DND-41 (cell line): ENCODE data around the gene NR4A1.

ENCODE experiments used
- ATAC-seq: fragments of 200-7000 bp; cut with Tn5 transposase; 3 replicates; pipeline ENCODE4 v1.9.1; 2021; ENCODE audit warnings: low read depth; ENCODE audit not compliant: insufficient read depth
- DNase-seq: peaks from one replicate; pipeline ENCODE4 v3.0.0-alpha.2; 2020
- H2AFZ ChIP-seq: 2 replicates; pipeline ENCODE4 v1.6.0; 2012; ENCODE audit warnings: low read depth, low read length
- H3K27ac ChIP-seq: 2 replicates; pipeline ENCODE4 v1.5.1; 2012; ENCODE audit warnings: low read length, inconsistent platforms
- H3K27me3 ChIP-seq: fragments of 200-600 bp; sonication (generic); 2 replicates; pipeline ENCODE4 v1.6.0; 2012; ENCODE audit warnings: low read length, mild to moderate bottlenecking, inconsistent platforms; ENCODE audit not compliant: insufficient read depth, poor library complexity
- H3K36me3 ChIP-seq: 2 replicates; pipeline ENCODE4 v1.5.1; 2012; ENCODE audit warnings: low read length, inconsistent platforms; ENCODE audit not compliant: insufficient read depth
- H3K4me1 ChIP-seq: 2 replicates; pipeline ENCODE4 v1.5.1; 2012; ENCODE audit warnings: mild to moderate bottlenecking, low read length; ENCODE audit not compliant: insufficient read depth
- H3K4me2 ChIP-seq: 2 replicates; pipeline ENCODE4 v1.6.0; 2012; ENCODE audit warnings: mild to moderate bottlenecking, moderate library complexity, low read length, inconsistent platforms; ENCODE audit not compliant: insufficient read depth
- H3K4me3 ChIP-seq, 2 experiments: fragments of 200-600 bp in 1 of 2; shearing (Covaris generic) in 1 of 2; 2 replicates each; pipeline ENCODE4 v1.5.1; 2012 to 2016; ENCODE audit warnings: inconsistent platforms in 2 of 2, low read length in 2 of 2, mild to moderate bottlenecking in 2 of 2, low read depth in 1 of 2, moderate library complexity in 1 of 2
- H3K79me2 ChIP-seq: 2 replicates; pipeline ENCODE4 v1.6.0; 2012; ENCODE audit warnings: low read length, inconsistent platforms; ENCODE audit not compliant: insufficient read depth
- H3K9ac ChIP-seq: 2 replicates; pipeline ENCODE4 v1.6.0; 2012; ENCODE audit warnings: low read depth, mild to moderate bottlenecking, inconsistent platforms, low read length, moderate library complexity
- H3K9me3 ChIP-seq: 2 replicates; pipeline ENCODE4 v1.5.1; 2012; ENCODE audit warnings: low read length, moderate library complexity, mild to moderate bottlenecking, inconsistent platforms; ENCODE audit not compliant: insufficient read depth, severe bottlenecking
- H4K20me1 ChIP-seq: 2 replicates; pipeline ENCODE4 v1.6.0; 2012; ENCODE audit warnings: low read length; ENCODE audit not compliant: insufficient read depth
- EZH2 ChIP-seq: IDR thresholded peaks from 3 replicates; pipeline ENCODE4 v1.6.1; 2012; ENCODE audit warnings: borderline replicate concordance, low read depth, mild to moderate bottlenecking, moderate library complexity, low read length, inconsistent platforms; ENCODE audit not compliant: severe bottlenecking
- TF ChIP-seq, protein P1 (sequence below): IDR thresholded peaks from 2 replicates; pipeline ENCODE4 v1.5.1; 2012; ENCODE audit warnings: borderline replicate concordance, low read length, moderate library complexity, mild to moderate bottlenecking; ENCODE audit not compliant: poor library complexity, severe bottlenecking; ENCODE audit errors: extremely low read depth

Gene NR4A1

DNA sequence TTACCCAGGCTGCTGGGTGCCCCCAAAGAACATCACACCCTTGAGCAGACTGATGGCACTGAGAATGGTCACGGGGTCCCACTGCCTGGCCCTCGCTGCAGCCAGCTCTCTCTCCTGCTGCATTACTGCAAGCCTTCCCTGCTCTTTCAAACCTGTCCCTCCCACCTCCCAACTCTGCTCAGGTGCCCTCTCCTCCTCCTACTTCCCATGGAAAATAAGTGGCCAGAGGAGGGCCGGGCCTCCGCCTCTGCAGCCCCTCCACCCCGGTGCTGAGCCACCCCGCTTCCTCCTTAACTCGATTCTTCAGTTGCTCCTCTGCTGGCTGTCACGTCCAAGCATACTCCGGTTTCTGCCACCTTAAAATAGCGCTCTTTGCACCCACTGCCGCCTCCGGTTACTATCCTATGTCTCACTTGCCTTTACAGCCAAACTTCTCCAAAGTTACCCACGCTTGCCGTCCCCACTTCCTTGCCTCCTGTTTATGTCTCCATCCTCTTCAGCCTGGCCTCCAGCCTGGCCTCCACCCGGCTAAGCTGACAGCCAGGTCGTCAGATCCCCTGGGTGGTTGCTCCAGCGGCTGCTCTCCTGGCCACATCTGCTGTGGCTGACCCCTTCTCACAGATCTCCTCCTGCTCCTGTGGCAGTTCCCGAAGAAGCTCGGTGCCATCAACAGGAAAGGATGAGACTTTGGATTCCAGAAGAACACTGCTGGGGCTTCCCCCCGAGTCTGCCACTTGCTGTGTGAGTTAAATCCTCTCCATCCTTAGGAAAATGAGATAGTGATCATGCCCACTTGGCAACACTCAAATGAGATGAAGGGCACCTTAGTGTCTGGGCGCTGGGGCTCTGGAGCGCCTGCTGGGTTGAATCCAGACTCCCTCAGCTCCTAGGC lies 35.9 kb downstream of the NR4A1 start:
- Histone ChIP-seq H3K79me2 (no peaks in the 10 kb centered on the region), H3K9ac (no peak overlapping the region), H3K27ac (no peak overlapping the region), H3K4me3 (no peak overlapping the region), H3K27me3 (peaks cover 14% of the 10 kb centered on the region), H3K9me3 (no peaks in the 10 kb centered on the region), H4K20me1 (peaks cover 4% of the 10 kb centered on the region), H3K36me3 (no peaks in the 10 kb centered on the region), H3K4me2 (no peak overlapping the region), H2AFZ (no peak overlapping the region), H3K4me1 (peaks cover 9% of the 10 kb centered on the region)
- no peak for TF ChIP-seq EZH2
- TF ChIP-seq, protein P1, sequence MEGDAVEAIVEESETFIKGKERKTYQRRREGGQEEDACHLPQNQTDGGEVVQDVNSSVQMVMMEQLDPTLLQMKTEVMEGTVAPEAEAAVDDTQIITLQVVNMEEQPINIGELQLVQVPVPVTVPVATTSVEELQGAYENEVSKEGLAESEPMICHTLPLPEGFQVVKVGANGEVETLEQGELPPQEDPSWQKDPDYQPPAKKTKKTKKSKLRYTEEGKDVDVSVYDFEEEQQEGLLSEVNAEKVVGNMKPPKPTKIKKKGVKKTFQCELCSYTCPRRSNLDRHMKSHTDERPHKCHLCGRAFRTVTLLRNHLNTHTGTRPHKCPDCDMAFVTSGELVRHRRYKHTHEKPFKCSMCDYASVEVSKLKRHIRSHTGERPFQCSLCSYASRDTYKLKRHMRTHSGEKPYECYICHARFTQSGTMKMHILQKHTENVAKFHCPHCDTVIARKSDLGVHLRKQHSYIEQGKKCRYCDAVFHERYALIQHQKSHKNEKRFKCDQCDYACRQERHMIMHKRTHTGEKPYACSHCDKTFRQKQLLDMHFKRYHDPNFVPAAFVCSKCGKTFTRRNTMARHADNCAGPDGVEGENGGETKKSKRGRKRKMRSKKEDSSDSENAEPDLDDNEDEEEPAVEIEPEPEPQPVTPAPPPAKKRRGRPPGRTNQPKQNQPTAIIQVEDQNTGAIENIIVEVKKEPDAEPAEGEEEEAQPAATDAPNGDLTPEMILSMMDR: no peak
- no peak for DNase-seq
- ATAC-seq: no peak

DNA sequence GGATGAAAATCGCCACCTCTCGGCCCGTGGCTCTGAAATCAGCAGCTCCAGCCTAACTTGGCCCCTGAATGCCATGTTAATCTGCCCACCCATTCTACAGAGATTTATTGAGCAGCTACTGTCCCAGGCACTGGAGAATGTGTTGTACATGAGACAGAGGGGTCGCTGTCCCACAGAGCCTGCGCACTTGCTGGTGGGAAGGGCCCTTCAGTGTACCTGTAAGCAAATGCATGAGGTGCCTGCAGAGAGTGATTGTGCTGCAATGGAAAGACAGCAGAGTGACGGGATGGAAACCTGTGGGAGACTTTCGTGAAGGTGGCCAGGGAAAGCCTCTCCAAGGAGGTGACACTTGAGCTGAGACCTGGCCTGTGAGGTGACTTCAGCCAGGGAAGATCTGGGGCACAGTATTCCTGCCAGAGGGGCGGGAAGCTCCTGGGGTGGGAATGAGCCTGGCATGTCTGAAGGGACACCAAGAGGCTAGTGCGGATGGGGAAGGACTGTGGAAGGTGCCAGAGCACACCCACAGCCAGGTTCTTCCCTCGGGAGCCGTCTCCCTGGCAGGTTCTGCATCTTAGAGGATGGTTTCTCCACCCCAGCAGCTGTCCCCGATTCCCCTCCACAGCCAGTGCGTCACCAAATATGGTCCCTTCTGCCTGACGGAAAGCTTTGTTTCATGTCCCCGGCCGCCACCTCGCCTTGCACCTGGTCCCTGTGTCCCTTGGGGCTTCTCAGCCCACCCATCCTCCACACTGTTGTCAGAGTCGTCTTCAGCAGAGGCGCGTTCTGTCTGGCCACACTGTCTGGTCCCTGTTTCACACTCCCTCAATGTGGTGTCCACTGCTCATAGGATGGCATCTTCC lies 36.9 kb downstream of the NR4A1 start:
- no peaks in the 10 kb centered on the region for H3K9me3 ChIP-seq
- no peak overlapping the region for H3K4me3 ChIP-seq
- no peak overlapping the region for H2AFZ ChIP-seq
- H4K20me1 ChIP-seq: no peaks in the 10 kb centered on the region; the same call in 1 of the 2 replicates
- no peak overlapping the region for H3K4me2 ChIP-seq
- peaks cover 14% of the 10 kb centered on the region for H3K27me3 ChIP-seq
- H3K36me3 ChIP-seq: no peaks in the 10 kb centered on the region
- no peaks in the 10 kb centered on the region for H3K79me2 ChIP-seq
- H3K27ac ChIP-seq: no peak overlapping the region
- no peak overlapping the region for H3K9ac ChIP-seq
- DNase-seq: peak; percentile 62
- peak; percentile 54 for ATAC-seq
- TF ChIP-seq, protein P1: no peak
- TF ChIP-seq EZH2: no peak
- H3K4me1 ChIP-seq: peaks cover 2% of the 10 kb centered on the region; the same call in 1 of the 2 replicates

DNA sequence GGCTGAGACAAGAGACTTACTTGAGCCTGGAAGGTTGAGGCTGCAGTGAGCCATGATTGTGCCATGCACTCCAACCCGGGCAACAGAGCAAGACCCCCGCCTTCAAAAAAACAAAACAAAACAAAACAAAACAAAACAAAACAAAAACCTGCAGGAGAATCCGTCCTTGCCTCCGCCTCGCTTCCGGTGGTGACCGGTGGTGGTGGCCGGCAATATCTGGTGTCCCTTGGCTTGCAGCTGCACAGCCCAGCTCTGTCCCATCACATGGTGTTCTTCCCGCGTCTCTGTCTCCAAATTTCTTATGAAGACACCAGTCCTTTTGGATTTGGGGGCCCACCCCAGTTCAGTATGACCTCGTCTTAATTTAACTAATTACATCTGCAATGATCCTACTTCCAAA lies 38.2 kb downstream of the NR4A1 start:
- TF ChIP-seq, protein P1: no peak
- TF ChIP-seq EZH2: no peak
- ATAC-seq (no peak), DNase-seq (no peak)
- Histone ChIP-seq H3K27ac (no peak overlapping the region), H2AFZ (no peak overlapping the region), H3K4me1 (no peaks in the 10 kb centered on the region), H3K36me3 (no peaks in the 10 kb centered on the region), H3K9me3 (no peaks in the 10 kb centered on the region), H3K9ac (no peak overlapping the region), H3K4me2 (no peak overlapping the region), H3K79me2 (no peaks in the 10 kb centered on the region), H4K20me1 (no peaks in the 10 kb centered on the region; the same call in 1 of the 2 replicates), H3K27me3 (peaks cover 14% of the 10 kb centered on the region), H3K4me3 (no peak overlapping the region)
